ENCODE measurements around the gene ATRN.
A peak's percentile ranks its signal among the peaks of the same experiment; 100 is the strongest.

ATRN gene

DNA sequence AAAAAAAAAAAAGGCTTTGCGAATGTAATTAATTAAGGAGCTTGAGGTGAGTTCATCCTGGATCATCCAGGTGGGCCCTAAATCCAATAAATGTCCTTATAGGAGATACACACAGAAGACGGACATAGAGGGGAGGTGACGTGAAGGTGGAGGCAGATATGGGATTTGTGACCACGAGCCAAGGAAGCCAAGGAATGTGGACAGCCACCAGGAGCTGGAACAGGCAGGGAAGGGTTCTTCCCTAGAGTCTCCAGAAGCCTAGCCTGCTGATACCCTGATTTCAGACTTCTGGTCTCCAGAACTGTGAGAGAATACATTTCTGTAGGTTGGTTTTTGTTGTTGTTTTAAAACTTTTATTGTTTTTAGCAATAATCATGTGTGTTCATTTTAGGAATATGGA is 6.7 kb upstream of the ATRN start:
- Histone ChIP-seq H4K12ac (ENCODE audit: low read depth, low read length) (no peak overlapping the region), H3K4me1 (ENCODE audit: control insufficient read depth in 1 of 2, insufficient read depth in 2 of 2, low read length in 2 of 2) (no peaks in the 10 kb centered on the region), H4K91ac (ENCODE audit: low read depth, low read length) (no peak overlapping the region), H3K9me3 (ENCODE audit: insufficient read depth, low read depth, low read length) (no peaks in the 10 kb centered on the region), H3K79me2 (ENCODE audit: control insufficient read depth, insufficient read depth, low read length, poor library complexity) (no peaks in the 10 kb centered on the region), H2BK5ac (ENCODE audit: low read depth, low read length, poor library complexity) (no peak overlapping the region), H3K18ac (ENCODE audit: low read length) (no peak overlapping the region), H3K27ac (ENCODE audit: low read depth, low read length) (no peak overlapping the region), H3K14ac (ENCODE audit: low read length) (no peak overlapping the region), H3K4me3 (ENCODE audit: low read depth, low read length) (no peak overlapping the region), H3K9ac (ENCODE audit: low read length) (no peak overlapping the region), H3K79me1 (ENCODE audit: low read length) (no peaks in the 10 kb centered on the region), H2AK5ac (ENCODE audit: low read length) (no peak overlapping the region), H3K4me2 (ENCODE audit: low read length) (no peak overlapping the region), H3K27me3 (ENCODE audit: insufficient read depth, low read length) (peaks cover 2% of the 10 kb centered on the region), H4K8ac (ENCODE audit: low read depth, low read length) (no peak overlapping the region), H3K4ac (ENCODE audit: low read depth, low read length) (no peak overlapping the region), H2BK120ac (ENCODE audit: insufficient read depth, low read length, poor library complexity) (no peak overlapping the region), H2AFZ (ENCODE audit: insufficient read depth, low read length, poor library complexity) (no peak overlapping the region), H3K36me3 (ENCODE audit: control insufficient read depth in 1 of 2, insufficient read depth in 2 of 2, low read length in 2 of 2) (no peaks in the 10 kb centered on the region), H3K23ac (ENCODE audit: low read length) (no peak overlapping the region), H2BK12ac (ENCODE audit: low read length) (no peak overlapping the region)
- peak; percentile 63 to 79 for DNase-seq
- WGBS (ENCODE audit: extremely low coverage, insufficient coverage, insufficient read length) = no CpG with 5 or more reads among the region's 4 CpGs

DNA sequence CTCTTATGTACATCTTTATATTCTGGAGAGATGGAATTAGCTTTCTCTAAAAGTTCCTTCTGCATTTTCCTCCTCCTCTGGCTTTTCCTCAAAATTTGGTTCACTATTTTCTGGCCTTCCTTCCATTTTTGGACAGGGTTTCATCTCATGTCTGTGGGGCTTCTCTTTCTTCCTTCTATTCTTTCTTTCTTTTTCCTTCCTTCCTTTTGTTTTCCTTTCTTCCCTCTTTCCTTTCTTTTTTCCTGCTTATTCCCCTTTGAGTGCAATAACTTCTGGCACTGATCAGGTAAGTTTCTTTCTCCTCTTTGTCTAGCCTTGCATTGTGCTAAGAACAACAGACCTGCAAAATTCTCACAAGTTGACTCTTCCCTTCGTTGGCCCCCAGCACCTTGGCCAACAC is 5.5 kb upstream of the ATRN start:
- no peak overlapping the region for H3K27ac ChIP-seq (ENCODE audit: low read depth, low read length)
- no peak overlapping the region for H2BK120ac ChIP-seq (ENCODE audit: insufficient read depth, low read length, poor library complexity)
- H3K4me1 ChIP-seq (ENCODE audit: control insufficient read depth in 1 of 2, insufficient read depth in 2 of 2, low read length in 2 of 2) = peaks cover 0 to 2% of the 10 kb centered on the region in 2 experiments
- no peaks in the 10 kb centered on the region for H3K79me2 ChIP-seq (ENCODE audit: control insufficient read depth, insufficient read depth, low read length, poor library complexity)
- H3K27me3 ChIP-seq (ENCODE audit: insufficient read depth, low read length) = peaks cover 2% of the 10 kb centered on the region
- no peak overlapping the region for H4K12ac ChIP-seq (ENCODE audit: low read depth, low read length)
- no peak overlapping the region for H2BK12ac ChIP-seq (ENCODE audit: low read length)
- H3K36me3 ChIP-seq (ENCODE audit: control insufficient read depth in 1 of 2, insufficient read depth in 2 of 2, low read length in 2 of 2) = no peaks in the 10 kb centered on the region
- H3K9ac ChIP-seq (ENCODE audit: low read length) = no peak overlapping the region
- H3K18ac ChIP-seq (ENCODE audit: low read length) = no peak overlapping the region
- no peak overlapping the region for H3K23ac ChIP-seq (ENCODE audit: low read length)
- no peak overlapping the region for H2AK5ac ChIP-seq (ENCODE audit: low read length)
- H2AFZ ChIP-seq (ENCODE audit: insufficient read depth, low read length, poor library complexity) = no peak overlapping the region
- no peak overlapping the region for H3K4me2 ChIP-seq (ENCODE audit: low read length)
- WGBS (ENCODE audit: extremely low coverage, insufficient coverage, insufficient read length) = no CpG with 5 or more reads among the region's 1 CpG
- no peak overlapping the region for H4K8ac ChIP-seq (ENCODE audit: low read depth, low read length)
- no peak overlapping the region for H3K4ac ChIP-seq (ENCODE audit: low read depth, low read length)
- H3K4me3 ChIP-seq (ENCODE audit: low read depth, low read length) = no peak overlapping the region
- no peaks in the 10 kb centered on the region for H3K79me1 ChIP-seq (ENCODE audit: low read length)
- no peak overlapping the region for H4K91ac ChIP-seq (ENCODE audit: low read depth, low read length)
- no peak overlapping the region for H3K14ac ChIP-seq (ENCODE audit: low read length)
- no peak for DNase-seq
- H2BK5ac ChIP-seq (ENCODE audit: low read depth, low read length, poor library complexity) = no peak overlapping the region
- H3K9me3 ChIP-seq (ENCODE audit: insufficient read depth, low read depth, low read length) = no peaks in the 10 kb centered on the region

- Histone ChIP-seq H3K4me3 (ENCODE audit: low read depth, low read length) (peak overlapping the region; percentile 99), H3K9ac (ENCODE audit: low read length) (peak overlapping the region; percentile 89), H3K14ac (ENCODE audit: low read length) (no peak overlapping the region), H2AK5ac (ENCODE audit: low read length) (no peak overlapping the region), H4K12ac (ENCODE audit: low read depth, low read length) (peak overlapping the region; percentile 89), H3K79me1 (ENCODE audit: low read length) (peaks cover 4% of the 10 kb centered on the region), H2BK5ac (ENCODE audit: low read depth, low read length, poor library complexity) (no peak overlapping the region), H3K4ac (ENCODE audit: low read depth, low read length) (no peak overlapping the region), H3K27me3 (ENCODE audit: insufficient read depth, low read length) (peaks cover 2% of the 10 kb centered on the region), H2AFZ (ENCODE audit: insufficient read depth, low read length, poor library complexity) (peak overlapping the region; percentile 17), H3K79me2 (ENCODE audit: control insufficient read depth, insufficient read depth, low read length, poor library complexity) (peaks cover 8% of the 10 kb centered on the region), H2BK120ac (ENCODE audit: insufficient read depth, low read length, poor library complexity) (no peak overlapping the region), H3K4me2 (ENCODE audit: low read length) (peak overlapping the region; percentile 92), H3K4me1 (ENCODE audit: control insufficient read depth in 1 of 2, insufficient read depth in 2 of 2, low read length in 2 of 2) (peaks cover 0 to 6% of the 10 kb centered on the region in 2 experiments), H3K18ac (ENCODE audit: low read length) (no peak overlapping the region), H3K36me3 (ENCODE audit: control insufficient read depth in 1 of 2, insufficient read depth in 2 of 2, low read length in 2 of 2) (no peaks in the 10 kb centered on the region), H3K23ac (ENCODE audit: low read length) (no peak overlapping the region), H4K91ac (ENCODE audit: low read depth, low read length) (peak overlapping the region; percentile 76), H3K9me3 (ENCODE audit: insufficient read depth, low read depth, low read length) (peaks cover 2% of the 10 kb centered on the region), H3K27ac (ENCODE audit: low read depth, low read length) (no peak overlapping the region), H2BK12ac (ENCODE audit: low read length) (no peak overlapping the region), H4K8ac (ENCODE audit: low read depth, low read length) (peak overlapping the region; percentile 90)
- DNase-seq = no peak
- no CpG with 5 or more reads among the region's 13 CpGs for WGBS (ENCODE audit: extremely low coverage, insufficient coverage, insufficient read length)
Observed at GRCh38 chr20:3470208-3470626, 601 bp upstream of the ATRN start.

DNA sequence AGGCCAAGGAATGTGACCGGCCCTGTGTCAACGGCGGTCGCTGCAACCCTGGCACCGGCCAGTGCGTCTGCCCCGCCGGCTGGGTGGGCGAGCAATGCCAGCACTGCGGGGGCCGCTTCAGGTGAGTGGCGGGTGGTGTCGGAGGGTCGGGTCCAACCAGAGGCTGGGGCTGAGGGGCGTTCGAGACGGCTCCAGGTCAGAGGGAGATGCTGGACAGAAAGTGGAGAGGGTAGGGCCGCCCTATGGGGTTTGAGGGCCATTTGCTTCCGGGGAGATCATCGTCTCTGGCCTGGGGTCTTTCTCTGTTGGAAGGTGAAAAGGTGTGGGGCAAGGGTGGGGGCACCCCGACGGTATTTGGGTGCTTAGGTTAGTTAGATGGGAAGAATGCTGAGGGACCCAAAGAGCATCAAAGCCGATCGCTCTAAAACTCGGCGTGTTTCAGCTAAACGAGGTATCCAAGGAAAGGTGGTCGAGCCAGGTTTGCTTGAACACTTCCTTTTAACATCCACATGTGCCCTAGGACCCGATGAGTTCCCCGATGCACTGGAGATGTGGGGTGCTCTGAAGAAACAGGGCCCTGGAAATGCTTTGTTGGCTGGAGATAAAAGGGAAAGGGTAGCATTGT is 691 bp downstream of the ATRN start:
- peaks cover 8% of the 10 kb centered on the region for H3K79me2 ChIP-seq (ENCODE audit: control insufficient read depth, insufficient read depth, low read length, poor library complexity)
- peak overlapping the region; percentile 91 for H3K9ac ChIP-seq (ENCODE audit: low read length)
- DNase-seq = no peak
- peak overlapping the region; percentile 45 for H3K14ac ChIP-seq (ENCODE audit: low read length)
- no peak overlapping the region for H3K27ac ChIP-seq (ENCODE audit: low read depth, low read length)
- H4K91ac ChIP-seq (ENCODE audit: low read depth, low read length) = peak overlapping the region; percentile 4
- peaks cover 2% of the 10 kb centered on the region for H3K9me3 ChIP-seq (ENCODE audit: insufficient read depth, low read depth, low read length)
- peak overlapping the region; percentile 99 for H3K4me3 ChIP-seq (ENCODE audit: low read depth, low read length)
- no peak overlapping the region for H2BK5ac ChIP-seq (ENCODE audit: low read depth, low read length, poor library complexity)
- peaks cover 4% of the 10 kb centered on the region for H3K79me1 ChIP-seq (ENCODE audit: low read length)
- peak overlapping the region; percentile 4 for H2BK120ac ChIP-seq (ENCODE audit: insufficient read depth, low read length, poor library complexity)
- peak overlapping the region; percentile 13 for H3K4ac ChIP-seq (ENCODE audit: low read depth, low read length)
- peak overlapping the region; percentile 92 for H3K4me2 ChIP-seq (ENCODE audit: low read length)
- peak overlapping the region; percentile 34 for H3K18ac ChIP-seq (ENCODE audit: low read length)
- H3K23ac ChIP-seq (ENCODE audit: low read length) = no peak overlapping the region
- peak overlapping the region; percentile 59 for H4K8ac ChIP-seq (ENCODE audit: low read depth, low read length)
- H2AFZ ChIP-seq (ENCODE audit: insufficient read depth, low read length, poor library complexity) = peak overlapping the region; percentile 62
- H4K12ac ChIP-seq (ENCODE audit: low read depth, low read length) = peak overlapping the region; percentile 13
- WGBS (ENCODE audit: extremely low coverage, insufficient coverage, insufficient read length) = no CpG with 5 or more reads among the region's 30 CpGs
- H3K36me3 ChIP-seq (ENCODE audit: control insufficient read depth in 1 of 2, insufficient read depth in 2 of 2, low read length in 2 of 2) = no peaks in the 10 kb centered on the region
- H3K4me1 ChIP-seq (ENCODE audit: control insufficient read depth in 1 of 2, insufficient read depth in 2 of 2, low read length in 2 of 2) = peaks cover 0 to 6% of the 10 kb centered on the region in 2 experiments
- H3K27me3 ChIP-seq (ENCODE audit: insufficient read depth, low read length) = no peaks in the 10 kb centered on the region
- H2AK5ac ChIP-seq (ENCODE audit: low read length) = no peak overlapping the region
- H2BK12ac ChIP-seq (ENCODE audit: low read length) = no peak overlapping the region
